Measurements from ENCODE around the gene DOCK2.
"Not testable (repeated sequence)": the region's sequence is repeated elsewhere in the genome, so short reads cannot be mapped to it uniquely, and the experiment has no call there.

The DOCK2 gene

DNA sequence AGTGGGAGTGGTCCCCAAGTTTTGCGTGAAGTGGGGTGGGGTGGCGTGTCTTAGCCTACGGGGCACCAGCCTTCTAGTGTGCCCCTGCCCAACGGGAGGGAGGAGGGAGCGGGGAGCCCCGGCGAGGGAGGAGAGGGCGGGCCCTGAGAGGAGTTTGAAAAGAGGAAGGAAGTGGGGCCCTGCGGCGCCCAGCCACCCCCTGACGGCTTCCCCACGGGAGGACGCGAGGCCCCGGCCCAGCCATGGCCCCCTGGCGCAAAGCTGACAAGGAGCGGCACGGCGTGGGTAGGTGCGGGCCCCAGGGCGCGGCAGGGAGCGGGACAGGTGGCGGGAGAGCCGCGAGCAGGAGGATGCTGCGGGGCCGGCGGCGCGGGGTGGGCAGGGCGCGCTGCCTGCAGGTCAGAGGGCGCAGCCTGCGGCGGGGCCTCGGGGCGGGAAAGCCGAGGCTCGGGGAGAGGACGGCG lies at the start of gene DOCK2:
Gene DOCK2, plus strand, starts transcription at position 191 of the 464 bp plus-strand sequence. Its CDS starts 52 bp downstream, at position 243.
- peak; percentile 27 to 47 for DNase-seq (ENCODE audit: low read depth in 2 of 2, low spot score in 1 of 2)

DNA sequence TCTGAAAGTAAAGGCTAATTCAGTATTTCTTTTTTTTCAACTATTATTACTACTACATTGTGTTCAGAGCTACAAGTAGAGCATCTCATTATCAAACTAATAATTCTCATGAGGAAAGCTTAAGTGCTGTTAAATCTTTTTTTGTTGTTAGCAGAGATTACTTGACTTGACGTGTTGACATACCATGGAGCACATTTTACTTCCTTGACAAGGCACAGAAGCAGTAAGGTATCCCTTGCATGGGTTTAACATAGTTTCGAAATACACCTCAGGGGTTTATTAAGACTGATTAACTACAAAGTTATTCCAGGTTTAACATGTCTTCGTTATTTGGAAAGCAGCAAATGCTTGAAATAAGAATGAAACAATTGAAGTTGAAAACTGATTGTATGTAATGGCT lies 46.5 kb upstream of the DOCK2 start:
- DNase-seq (ENCODE audit: low read depth in 2 of 2, low spot score in 1 of 2) = no peak

DNA sequence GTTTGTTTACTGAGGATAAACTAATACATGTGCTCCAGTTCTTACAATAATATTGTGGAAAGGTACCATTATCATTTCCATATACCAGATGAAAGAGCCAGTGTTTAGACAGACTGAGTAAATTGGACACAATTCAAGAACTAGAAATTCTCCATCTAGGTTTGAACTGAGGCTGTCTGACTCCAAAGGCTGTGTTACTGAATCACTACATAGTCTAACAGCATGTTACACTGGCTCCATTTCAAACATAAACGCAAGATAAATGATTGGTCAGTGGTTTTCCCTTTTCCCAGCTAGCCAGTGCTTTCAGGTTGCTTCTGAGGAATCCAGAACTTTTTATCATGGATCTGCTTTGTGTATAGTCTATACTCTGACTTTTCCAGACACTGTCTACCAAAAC lies 45.4 kb upstream of the DOCK2 start:
- DNase-seq (ENCODE audit: low read depth in 2 of 2, low spot score in 1 of 2) = no peak

DNA sequence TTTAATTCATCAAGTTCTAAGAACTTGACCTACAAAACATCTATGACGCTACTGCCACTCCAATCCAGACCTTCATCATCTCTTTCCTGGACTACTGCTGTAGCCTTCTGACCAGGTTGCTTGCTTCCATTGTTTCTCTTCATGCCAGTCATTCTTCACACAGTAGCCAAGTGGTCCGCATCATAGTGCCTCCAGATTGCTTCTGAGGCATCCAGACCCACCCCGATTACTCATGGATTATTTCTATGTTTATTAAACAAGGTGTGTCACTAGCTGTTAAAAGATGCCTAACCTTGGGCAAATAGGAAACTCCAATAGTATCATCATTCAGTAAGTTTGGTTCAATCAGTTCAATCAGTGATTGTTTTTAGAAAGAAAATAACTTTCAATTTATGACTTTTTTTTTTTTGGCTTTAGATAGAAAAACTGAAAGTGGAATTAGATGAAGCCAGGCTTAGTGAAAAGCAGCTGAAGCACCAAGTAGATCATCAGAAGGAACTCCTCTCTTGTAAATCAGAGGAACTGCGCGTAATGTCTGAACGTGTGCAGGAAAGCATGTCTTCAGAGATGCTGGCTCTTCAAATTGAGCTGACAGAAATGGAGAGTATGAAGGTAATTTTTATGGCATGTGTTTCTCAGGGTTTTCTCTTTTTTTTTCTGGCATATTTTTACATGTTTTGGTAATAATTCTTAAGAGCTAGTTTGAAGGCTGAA lies 44.0 kb upstream of the DOCK2 start:
- no peak for DNase-seq (ENCODE audit: low read depth in 2 of 2, low spot score in 1 of 2)

DNA sequence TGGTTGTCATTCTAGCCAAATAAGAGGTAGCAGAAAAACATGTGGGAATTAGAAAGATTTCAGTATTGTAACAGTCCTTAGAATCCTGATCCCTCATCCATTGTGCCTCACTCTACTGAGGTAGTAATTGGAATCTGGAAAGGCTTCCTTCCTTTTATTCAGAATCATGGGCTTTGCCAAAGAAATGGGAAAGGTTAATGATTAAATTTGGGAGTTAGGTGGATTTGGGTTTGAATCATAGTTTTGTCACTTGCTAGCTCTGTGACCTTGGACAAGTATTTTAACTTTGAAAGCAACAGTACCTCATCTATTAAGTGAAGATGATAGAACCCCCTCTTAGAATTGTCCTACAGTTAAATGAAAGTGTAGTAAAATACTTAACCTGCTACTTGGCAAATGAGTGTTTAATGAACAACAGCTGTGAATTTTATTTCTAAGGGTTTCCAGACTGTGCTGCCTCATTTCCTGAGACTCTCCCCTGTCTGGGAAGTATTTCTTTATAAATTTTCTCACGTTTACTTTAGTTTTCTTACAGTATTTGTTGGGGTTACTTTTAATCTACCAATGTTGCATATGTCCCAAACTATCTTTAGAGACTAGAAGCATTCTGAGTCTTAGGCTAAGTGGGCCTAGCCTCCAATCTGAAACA lies 41.8 kb upstream of the DOCK2 start:
- no peak for DNase-seq (ENCODE audit: low read depth in 2 of 2, low spot score in 1 of 2)

DNA sequence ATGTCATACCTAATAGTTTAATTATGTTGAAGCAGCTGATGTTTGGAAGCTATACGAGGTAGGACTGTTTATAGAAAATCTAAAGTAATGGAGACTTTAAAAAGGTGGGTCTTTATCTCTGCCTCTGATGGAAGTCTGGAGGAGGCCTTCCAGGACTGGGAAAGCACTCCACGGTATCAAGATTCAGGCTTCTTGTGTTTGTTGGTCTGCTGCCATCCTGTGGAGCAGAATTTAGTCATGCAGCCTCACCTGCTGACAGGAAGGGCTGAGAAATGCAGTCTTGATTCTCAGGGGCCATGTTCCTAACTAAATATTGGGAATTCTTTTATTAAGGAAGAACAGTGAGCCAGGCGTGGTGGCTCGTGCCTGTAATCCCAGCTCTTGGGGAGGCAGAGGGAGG lies 37.6 kb upstream of the DOCK2 start:
- DNase-seq (ENCODE audit: low read depth in 2 of 2, low spot score in 1 of 2) = no peak

DNA sequence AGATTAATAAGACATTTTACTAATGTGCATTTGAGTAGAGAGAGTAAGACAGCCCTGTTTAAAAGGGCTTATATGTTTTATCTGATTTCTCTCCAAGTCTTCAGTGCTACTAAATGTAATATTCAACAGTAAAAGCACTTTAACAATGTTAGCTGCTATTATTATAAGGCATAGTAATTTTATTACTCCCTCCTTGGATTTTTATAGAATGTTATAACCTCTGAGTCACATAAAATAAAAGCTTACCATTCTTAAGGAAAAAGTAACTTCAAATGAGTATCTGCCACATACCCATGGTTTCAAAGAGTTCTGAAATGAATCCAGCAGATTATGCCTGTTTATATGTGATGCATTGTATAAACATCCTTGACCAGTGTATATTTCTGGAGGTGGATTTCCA lies 34.5 kb upstream of the DOCK2 start:
- DNase-seq (ENCODE audit: low read depth in 2 of 2, low spot score in 1 of 2) = no peak

DNA sequence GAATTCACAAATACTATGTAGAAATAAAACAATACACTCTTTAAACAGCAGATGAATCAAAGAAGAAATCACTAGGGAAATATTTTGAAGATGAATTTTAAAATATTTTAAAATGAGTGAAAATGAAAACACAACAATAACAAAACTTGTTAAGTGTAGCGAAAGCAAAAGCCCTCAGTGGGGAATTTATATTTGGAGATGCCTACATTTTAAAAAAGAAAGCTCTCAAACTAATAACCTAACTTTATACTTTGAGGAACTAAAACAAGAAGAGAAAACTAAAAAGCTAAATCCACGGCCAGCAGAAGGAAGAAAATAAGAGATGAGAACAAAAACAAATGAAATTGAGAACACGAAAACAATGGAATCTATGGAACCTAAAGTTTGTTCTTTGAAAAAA lies 30.8 kb upstream of the DOCK2 start:
- DNase-seq (ENCODE audit: low read depth in 2 of 2, low spot score in 1 of 2) = no peak

DNA sequence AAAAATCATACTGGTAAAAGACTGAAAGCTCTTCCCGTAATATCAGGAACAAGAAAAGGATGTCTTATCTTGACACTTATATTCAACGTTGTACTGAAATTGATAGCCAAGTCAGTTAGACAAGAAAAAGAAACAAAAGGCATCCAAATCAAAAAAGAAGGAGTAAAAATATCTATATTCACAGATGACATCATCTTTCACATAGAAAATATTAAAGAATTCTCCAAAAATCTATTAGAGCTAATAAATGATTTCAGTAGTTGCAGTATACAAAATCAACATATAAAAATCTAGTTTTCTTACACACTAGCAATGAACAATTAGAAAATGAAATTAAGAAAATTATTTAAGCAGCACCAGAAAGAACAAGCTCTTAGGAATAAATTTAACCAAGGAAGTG lies 29.2 kb upstream of the DOCK2 start:
- no peak for DNase-seq (ENCODE audit: low read depth in 2 of 2, low spot score in 1 of 2)

DNA sequence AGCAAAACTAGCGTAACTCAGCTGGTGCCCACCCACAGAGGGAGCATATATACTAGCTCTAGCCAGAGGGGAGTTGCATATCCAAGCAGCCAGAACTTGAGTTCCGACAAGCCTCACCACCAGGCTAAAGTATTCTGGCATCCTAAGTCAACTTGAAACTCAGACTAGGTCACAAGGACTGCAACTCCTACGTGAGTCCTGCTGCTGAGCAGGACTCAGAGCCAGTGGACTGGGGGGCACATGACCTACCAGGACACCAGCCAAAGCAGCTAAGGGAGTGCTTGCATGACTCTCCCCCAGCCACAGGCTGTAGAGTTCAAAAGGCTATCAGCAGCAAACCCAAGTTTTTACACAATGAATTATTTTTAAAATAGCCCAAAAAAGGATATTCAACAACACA lies 27.4 kb upstream of the DOCK2 start:
- DNase-seq (ENCODE audit: low read depth in 2 of 2, low spot score in 1 of 2) = no peak

DNA sequence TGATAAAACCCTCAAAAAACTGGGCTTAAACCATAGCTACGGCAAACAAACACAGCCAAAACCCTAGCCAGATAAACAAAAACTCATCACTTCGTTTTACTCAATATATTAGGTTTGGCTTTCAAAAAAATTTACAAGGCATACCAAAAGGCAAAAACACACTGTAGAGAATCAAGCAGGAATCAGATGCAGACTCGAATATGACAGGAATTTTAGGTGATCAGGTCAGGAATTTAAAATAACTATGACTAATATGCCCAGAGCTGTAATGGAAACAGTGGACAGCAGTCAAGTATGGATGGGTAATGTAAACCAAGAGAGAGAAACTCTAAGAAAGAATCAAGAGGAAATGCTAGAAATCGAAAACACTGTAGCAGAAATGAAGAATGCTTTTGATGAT lies 26.5 kb upstream of the DOCK2 start:
- DNase-seq (ENCODE audit: low read depth in 2 of 2, low spot score in 1 of 2) = no peak

DNA sequence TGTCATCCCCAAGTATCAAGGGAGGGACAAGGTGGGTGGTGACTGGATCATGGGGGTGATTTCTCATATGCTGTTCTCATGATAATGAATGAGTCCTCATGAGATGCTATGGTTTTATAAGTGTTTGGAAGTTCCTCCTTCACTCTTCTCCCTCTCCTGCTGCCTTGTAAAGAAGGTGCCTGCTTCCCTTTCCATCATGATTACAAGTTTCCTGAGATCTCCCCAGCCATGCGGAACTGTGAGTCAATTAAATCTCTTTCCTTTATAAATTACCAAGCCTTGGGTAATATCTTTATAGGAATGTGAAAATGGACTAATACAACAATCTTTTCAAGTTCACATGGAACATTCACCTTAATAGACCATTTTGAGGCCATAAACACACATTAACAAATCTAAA lies 21.5 kb upstream of the DOCK2 start:
- DNase-seq (ENCODE audit: low read depth in 2 of 2, low spot score in 1 of 2) = no peak

DNA sequence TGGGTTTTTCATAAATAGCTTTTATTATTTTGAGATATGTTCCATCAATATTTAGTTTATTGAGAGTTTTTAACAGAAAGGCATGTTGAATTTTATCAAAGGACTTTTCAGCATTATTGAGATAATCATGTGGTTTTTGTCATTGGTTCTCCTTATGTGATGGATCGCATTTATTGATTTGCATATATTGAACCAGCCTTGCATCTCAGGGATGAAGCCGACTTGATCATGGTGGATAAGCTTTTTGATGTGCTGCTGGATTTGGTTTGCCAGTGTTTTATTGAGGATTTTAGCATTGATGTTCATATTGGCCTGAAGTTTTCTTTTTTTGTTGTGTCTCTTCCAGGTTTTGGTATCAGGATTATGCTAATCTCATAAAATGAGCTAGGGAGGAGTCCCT lies 12.8 kb upstream of the DOCK2 start:
- DNase-seq (ENCODE audit: low read depth in 2 of 2, low spot score in 1 of 2) = not testable (repeated sequence)

DNA sequence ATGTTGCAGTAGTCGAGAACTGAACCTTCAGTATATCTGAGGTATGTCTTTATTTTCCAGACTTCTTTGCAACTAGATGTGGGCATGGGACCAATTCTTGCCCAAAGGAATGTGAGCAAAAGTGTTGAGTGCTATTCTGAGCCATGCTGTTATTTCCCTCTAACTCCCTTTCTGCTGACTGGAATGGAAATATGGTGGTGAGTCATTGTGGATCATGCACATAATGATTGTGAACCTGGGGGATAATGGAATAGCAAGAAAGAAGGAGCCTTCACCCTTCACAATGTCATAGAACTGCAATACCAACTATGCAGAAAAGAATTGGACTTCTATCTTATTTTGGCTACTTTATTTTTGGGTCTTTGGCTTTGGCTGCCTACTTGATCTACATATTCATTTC lies 10.3 kb upstream of the DOCK2 start:
- DNase-seq (ENCODE audit: low read depth in 2 of 2, low spot score in 1 of 2) = no peak

DNA sequence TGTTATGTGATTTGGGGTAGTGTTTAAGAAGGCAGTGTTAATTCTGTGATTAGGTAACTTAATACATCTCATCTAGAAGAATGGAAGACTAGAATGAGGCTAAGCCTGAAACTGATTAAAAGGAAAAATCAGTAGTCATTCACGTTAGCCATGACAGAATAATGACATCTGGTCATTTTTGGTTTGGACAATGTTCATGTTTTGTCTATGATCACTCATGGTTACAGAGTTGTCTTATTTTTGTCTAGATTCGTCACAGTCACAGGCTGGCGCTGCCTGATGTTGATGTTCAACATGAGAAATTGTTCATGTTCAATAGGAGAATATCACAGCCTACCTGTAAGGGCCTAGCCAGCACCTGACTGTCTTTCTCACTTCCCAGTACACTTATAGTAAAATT lies 9.5 kb upstream of the DOCK2 start:
- no peak for DNase-seq (ENCODE audit: low read depth in 2 of 2, low spot score in 1 of 2)

DNA sequence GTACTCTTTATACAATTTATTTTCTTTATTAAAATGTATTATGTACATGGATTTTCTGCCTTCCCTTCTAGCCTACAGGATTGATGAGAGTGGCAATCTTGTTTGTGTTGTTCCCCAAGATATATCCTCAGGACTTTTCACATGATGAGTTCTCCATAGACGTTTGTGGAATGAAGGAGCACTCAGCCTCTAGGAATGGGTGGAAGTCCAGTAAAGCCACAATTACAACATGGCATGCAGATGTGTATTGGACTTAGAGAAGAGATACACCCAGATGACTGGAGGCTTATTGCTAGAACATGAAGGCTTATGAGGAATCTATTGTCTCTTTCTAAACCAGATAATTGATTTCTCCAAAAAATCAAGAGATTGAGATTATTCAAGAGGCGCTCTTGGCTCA lies 8.2 kb upstream of the DOCK2 start:
- DNase-seq (ENCODE audit: low read depth in 2 of 2, low spot score in 1 of 2) = no peak

DNA sequence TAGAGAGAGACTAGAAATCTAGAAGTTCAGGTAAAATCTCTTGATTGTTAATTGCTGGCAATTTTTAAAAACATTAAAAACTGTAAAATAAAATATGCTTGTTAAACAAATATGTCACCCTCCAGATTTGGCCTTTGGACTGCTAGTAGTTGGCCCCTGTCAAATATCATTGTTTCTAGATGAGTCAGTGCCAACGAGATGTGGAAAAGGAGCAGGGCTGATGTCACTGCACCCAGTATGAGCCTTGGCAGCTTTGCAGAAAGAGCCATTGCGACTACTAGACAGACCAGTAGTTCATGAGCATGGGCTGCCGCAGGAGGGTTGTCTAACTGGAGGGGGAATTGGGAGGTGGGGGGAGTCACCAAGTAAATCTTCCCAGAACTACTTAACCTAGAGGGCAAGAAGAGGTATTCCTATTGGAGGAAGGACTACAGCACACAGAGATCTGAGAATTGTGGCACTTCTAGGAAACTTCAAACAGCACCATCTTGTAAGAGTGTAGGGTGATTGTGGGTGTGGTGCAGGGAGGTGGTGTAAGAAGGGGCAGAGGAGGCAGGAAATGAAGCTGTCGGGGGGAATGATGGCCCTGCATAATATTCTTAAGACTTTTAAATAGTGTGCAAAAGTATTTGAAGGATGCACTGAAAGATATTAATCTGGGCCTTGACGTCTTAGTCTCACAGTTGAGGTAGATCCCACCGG lies 7.1 kb upstream of the DOCK2 start:
- DNase-seq (ENCODE audit: low read depth in 2 of 2, low spot score in 1 of 2) = no peak

DNA sequence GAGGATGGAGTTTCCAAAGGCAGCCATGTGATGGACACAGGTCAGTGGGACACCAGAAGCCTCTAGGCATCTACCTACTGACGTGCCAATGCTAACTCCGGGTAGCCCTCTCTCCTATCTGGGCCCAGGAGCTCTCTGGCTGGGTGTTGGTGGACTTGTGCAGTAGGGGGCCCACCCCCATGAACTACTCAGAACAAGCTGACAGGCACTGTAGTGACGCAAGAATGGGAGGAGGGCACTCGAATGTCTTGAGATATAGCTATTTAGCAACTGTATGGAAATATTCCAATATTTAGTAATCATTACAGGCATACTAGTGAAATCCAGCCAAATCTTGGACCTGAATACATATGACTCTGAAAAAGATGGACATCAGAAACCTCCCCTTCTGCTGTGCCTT lies 5.7 kb upstream of the DOCK2 start:
- no peak for DNase-seq (ENCODE audit: low read depth in 2 of 2, low spot score in 1 of 2)

DNA sequence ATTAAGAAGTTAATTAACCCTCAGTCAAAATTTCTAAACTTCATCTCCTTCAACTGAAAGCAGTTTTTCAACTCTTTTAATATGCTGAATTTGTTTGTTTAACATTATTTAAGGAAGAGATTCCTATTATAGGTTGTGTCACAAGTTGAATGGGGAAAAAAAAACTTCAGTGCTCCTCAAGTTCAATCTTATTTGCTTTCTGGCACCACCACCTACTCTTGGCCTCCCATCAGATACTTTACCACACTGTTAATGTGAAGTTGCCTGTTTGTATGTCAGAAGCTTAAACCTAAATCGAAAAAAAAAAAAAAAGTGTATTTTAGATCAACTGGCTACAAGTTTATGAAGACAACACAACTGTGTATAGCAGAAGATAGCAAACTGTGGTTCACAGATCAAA lies 4.1 kb upstream of the DOCK2 start:
- no peak for DNase-seq (ENCODE audit: low read depth in 2 of 2, low spot score in 1 of 2)

DNA sequence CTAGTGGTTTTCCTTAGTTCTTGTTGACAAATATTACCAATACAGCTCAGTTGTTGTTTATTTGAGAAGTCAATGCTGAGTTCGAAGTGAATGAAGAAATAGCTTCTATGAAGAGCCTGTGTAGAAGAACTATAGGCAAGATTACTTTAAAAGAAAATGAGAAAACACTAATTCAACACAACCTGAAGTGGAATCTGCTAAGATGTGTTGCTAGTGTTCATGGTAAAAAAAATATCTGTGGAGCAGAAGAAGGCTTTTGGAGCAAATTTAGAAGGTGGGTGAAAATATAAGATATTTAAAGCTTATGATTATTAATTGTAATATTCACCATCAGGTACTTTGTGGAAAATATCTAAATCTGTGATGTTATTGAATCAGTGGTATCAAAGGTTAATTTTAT lies 2.5 kb upstream of the DOCK2 start:
- DNase-seq (ENCODE audit: low read depth in 2 of 2, low spot score in 1 of 2) = no peak

DNA sequence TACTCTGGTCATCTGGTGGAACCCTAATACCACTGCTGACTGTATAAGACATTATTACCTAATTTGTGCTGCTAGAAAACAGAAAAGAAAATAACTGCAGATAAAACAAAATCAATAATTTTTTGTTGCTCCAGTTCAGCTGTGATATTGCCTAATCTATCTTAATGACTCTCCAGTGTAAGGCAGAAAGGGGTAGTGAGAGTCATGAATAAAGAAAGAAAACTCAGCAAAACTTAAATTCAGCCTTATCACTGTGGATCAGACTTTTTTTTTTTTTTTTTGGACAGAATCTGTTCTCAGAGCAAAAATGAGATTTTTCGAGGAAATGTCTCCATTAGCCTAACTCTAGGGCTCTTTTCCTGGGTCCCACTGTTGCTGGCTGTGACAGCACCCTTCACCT lies 1.1 kb upstream of the DOCK2 start:
- no peak for DNase-seq (ENCODE audit: low read depth in 2 of 2, low spot score in 1 of 2)

DNA sequence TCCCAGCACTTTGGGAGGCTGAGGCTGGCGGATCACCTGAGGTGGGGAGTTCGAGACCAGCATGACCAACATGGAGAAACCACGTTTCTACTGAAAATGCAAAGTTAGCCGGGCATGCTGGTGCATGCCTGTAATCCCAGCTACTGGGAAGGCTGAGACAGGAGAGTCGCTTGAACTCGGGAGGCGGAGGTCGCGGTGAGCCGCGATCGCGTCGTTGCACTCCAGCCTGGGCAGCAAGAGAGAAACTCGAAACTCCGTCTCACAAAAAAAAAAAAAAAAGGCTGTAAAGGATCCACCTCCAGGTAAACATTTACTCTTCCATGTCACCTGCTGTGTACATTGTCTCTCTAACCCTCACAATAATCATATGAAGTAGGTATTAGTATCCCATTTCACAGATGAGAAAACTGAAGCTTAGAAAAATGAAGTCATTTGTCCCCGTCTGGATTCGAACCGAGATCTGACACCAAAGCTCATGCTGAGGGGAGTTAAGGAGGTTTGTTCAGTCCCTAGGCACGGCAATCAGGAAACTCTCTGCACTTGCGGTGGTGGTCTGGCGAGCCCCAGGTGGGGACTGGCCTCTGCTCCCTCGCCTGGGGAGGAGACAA lies 494 bp upstream of the DOCK2 start:
- no peak for DNase-seq (ENCODE audit: low read depth in 2 of 2, low spot score in 1 of 2)
